Sigmoid colon (tissue), 7 donors: ENCODE measurements around the gene TMC1. TPM values are rescaled to one million over a fixed set of nuclear protein-coding genes. Genes with fewer than 3 reads are reported as not detected.

Experiments
- DNase-seq: peaks from one replicate; pipeline ENCODE4 v3.0.0-alpha.2; 2019
- H3K27ac ChIP-seq, 4 donors: fragments of 200-600 bp; sonication (generic); one replicate each; pipeline ENCODE4 v1.5.1; 2016 to 2019; ENCODE audit warnings: mild to moderate bottlenecking in 1 of 4
- H3K27me3 ChIP-seq, 3 donors: fragments of 200-600 bp; sonication (generic); one replicate each; pipeline ENCODE4 v1.5.1; 2019; ENCODE audit warnings: mild to moderate bottlenecking in 1 of 3
- H3K36me3 ChIP-seq, 4 donors: fragments of 200-600 bp; sonication (generic); one replicate each; pipeline ENCODE4 v1.5.1; 2016 to 2019
- H3K4me1 ChIP-seq, 4 donors: fragments of 200-600 bp; sonication (generic); one replicate each; pipeline ENCODE4 v1.5.1; 2017 to 2019
- H3K4me3 ChIP-seq, 4 donors: fragments of 200-600 bp; sonication (generic); one replicate each; pipeline ENCODE4 v1.5.1; 2017 to 2019; ENCODE audit warnings: mild to moderate bottlenecking in 2 of 4, moderate library complexity in 1 of 4
- H3K9me3 ChIP-seq, 4 donors: fragments of 200-600 bp in 3 of 4; sonication (generic) in 3 of 4; one replicate each; pipeline versions ENCODE4 v1.5.1 to v1.6.1; 2013 to 2019
- CTCF ChIP-seq, 4 experiments: fragments of 450-650 bp in 3 of 4; fragments of 200-600 bp in 1 of 4; IDR thresholded peaks; one replicate each; pipeline ENCODE4 v1.5.1; 2016 to 2019; ENCODE audit warnings: antibody characterized with exemption in 4 of 4, mild to moderate bottlenecking in 3 of 4, moderate library complexity in 2 of 4
- EP300 ChIP-seq, 4 donors: sonication (generic); formaldehyde crosslinking; IDR thresholded peaks; one replicate each; pipeline ENCODE4 v1.6.1; 2017; ENCODE audit warnings: antibody characterized with exemption in 4 of 4
- POLR2A ChIP-seq, 2 donors: fragments of 450-650 bp; IDR thresholded peaks; one replicate each; pipeline ENCODE4 v1.6.1; 2016; ENCODE audit warnings: antibody characterized with exemption in 2 of 2, mild to moderate bottlenecking in 2 of 2, moderate library complexity in 2 of 2
- POLR2AphosphoS5 ChIP-seq, 4 donors: sonication (generic); formaldehyde crosslinking; IDR thresholded peaks; one replicate each; pipeline ENCODE4 v1.6.1; 2017; ENCODE audit warnings: antibody characterized with exemption in 4 of 4
- whole genome bisulfite sequencing, 2 donors: extraction: QIAGEN DNeasy Blood & Tissue Kit; methylation state at CpG; one replicate each; pipeline ENCODE4 v1.1.7; 2013; 5-methylcytosine and 5-hydroxymethylcytosine counted together
- intact Hi-C: fragments of 100-400 bp; cut with DNase I; formaldehyde crosslinking; loops from one replicate; pipeline ENCODE4 v1.15.1; 2023
- polyA plus RNA-seq, 3 donors: library from polyadenylated mRNA; stranded (reverse); fragments of 200-250 nt; gene quantifications; one replicate each; pipeline ENCODE4 v1.2.3, GENCODE V29; 2013
- total RNA-seq, 4 donors: library from RNA; depleted of rRNA; stranded (reverse); fragments of >200 nt; gene quantifications; one replicate each; pipeline ENCODE4 v1.1.0, GENCODE V29; 2016
- donor health status: healthy with polysubstance abuse.
- donor health status: Bipolar disorder and iron deficiency.
- donor health status: healthy.

TMC1 gene
- total and polyA plus RNA-seq, 7 donors = under 0.01 to 1.5 (median 0.51) TPM; not detected in 4

- no peak for DNase-seq
- no peaks in the 10 kb centered on the region for H3K27me3 ChIP-seq
- 89 to 93% methylated on average over 2 of the region's 2 CpGs for WGBS, 2 donors
- H3K9me3 ChIP-seq = no peaks in the 10 kb centered on the region
- TF ChIP-seq POLR2AphosphoS5 (IDR thresholded peaks at IDR 0.05) (no peak), EP300 (IDR thresholded peaks at IDR 0.05) (no peak), POLR2A (IDR thresholded peaks at IDR 0.05) (no peak)
- no peaks in the 10 kb centered on the region for H3K36me3 ChIP-seq
- H3K27ac ChIP-seq = peak overlapping the region in 1 of 4 donors; percentile 72
- H3K4me3 ChIP-seq = no peak overlapping the region
- intact Hi-C loops = loop anchor here (5.0 kb wide), 3 partner anchors 78 to 208 kb away; partner anchors contain the start of gene ALDH1A1
- peaks cover 0 to 46% (median 33%) of the 10 kb centered on the region in 4 donors for H3K4me1 ChIP-seq
Measured at GRCh38 chr9:72874344-72874743, 352.9 kb downstream of the TMC1 start.

- intact Hi-C loops = no loop called here
- TF ChIP-seq POLR2A (IDR thresholded peaks at IDR 0.05) (no peak), EP300 (IDR thresholded peaks at IDR 0.05) (no peak), POLR2AphosphoS5 (IDR thresholded peaks at IDR 0.05) (no peak), CTCF (IDR thresholded peaks at IDR 0.05) (no peak)
- Histone ChIP-seq H3K27ac (no peak overlapping the region), H3K36me3 (no peaks in the 10 kb centered on the region), H3K27me3 (no peaks in the 10 kb centered on the region), H3K9me3 (no peaks in the 10 kb centered on the region), H3K4me3 (no peak overlapping the region), H3K4me1 (peaks cover 0 to 46% (median 33%) of the 10 kb centered on the region in 4 donors)
- DNase-seq = no peak
Measured at GRCh38 chr9:72875221-72875620, 353.8 kb downstream of the TMC1 start.

- intact Hi-C loops = no loop called here
- Histone ChIP-seq H3K4me1 (peaks cover 0 to 20% (median 17%) of the 10 kb centered on the region in 4 donors), H3K27ac (no peak overlapping the region), H3K36me3 (peaks cover 0 to 6% (median 0%) of the 10 kb centered on the region in 4 donors), H3K4me3 (no peak overlapping the region), H3K9me3 (no peaks in the 10 kb centered on the region), H3K27me3 (no peaks in the 10 kb centered on the region)
- WGBS, 2 donors = 74 to 90% methylated on average over 2 of the region's 2 CpGs
- DNase-seq = no peak
- TF ChIP-seq POLR2A (IDR thresholded peaks at IDR 0.05) (no peak), CTCF (IDR thresholded peaks at IDR 0.05) (no peak), EP300 (IDR thresholded peaks at IDR 0.05) (no peak), POLR2AphosphoS5 (IDR thresholded peaks at IDR 0.05) (no peak)
Measured at GRCh38 chr9:72880821-72881220, 359.4 kb downstream of the TMC1 start.

- no peaks in the 10 kb centered on the region for H3K27me3 ChIP-seq
- no peak overlapping the region for H3K4me3 ChIP-seq
- H3K4me1 ChIP-seq = peaks cover 0 to 20% (median 17%) of the 10 kb centered on the region in 4 donors
- peaks cover 0 to 6% (median 0%) of the 10 kb centered on the region in 4 donors for H3K36me3 ChIP-seq
- TF ChIP-seq POLR2AphosphoS5 (IDR thresholded peaks at IDR 0.05) = peak in 1 of 4 donors; percentile 19
- no peak for TF ChIP-seq POLR2A (IDR thresholded peaks at IDR 0.05)
- 81 to 88% methylated on average over 6 of the region's 6 CpGs for WGBS, 2 donors
- peak; percentile 79 for DNase-seq
- intact Hi-C loops = no loop called here
- H3K27ac ChIP-seq = peak overlapping the region in 3 of 4 donors; percentile 32 to 61 (median 55)
- no peaks in the 10 kb centered on the region for H3K9me3 ChIP-seq
Measured at GRCh38 chr9:72882117-72882775, 360.8 kb downstream of the TMC1 start.

- DNase-seq = no peak
- 22 to 60% methylated on average over 3 of the region's 3 CpGs for WGBS, 2 donors
- Histone ChIP-seq H3K27me3 (no peaks in the 10 kb centered on the region), H3K27ac (no peak overlapping the region), H3K4me1 (peaks cover 0 to 20% (median 17%) of the 10 kb centered on the region in 4 donors), H3K36me3 (peaks cover 0 to 14% (median 0%) of the 10 kb centered on the region in 4 donors), H3K4me3 (no peak overlapping the region), H3K9me3 (no peaks in the 10 kb centered on the region)
- TF ChIP-seq POLR2A (IDR thresholded peaks at IDR 0.05) = no peak
- no peak for TF ChIP-seq CTCF (IDR thresholded peaks at IDR 0.05)
- TF ChIP-seq POLR2AphosphoS5 (IDR thresholded peaks at IDR 0.05) = no peak
- no peak for TF ChIP-seq EP300 (IDR thresholded peaks at IDR 0.05)
- intact Hi-C loops = no loop called here
Measured at GRCh38 chr9:72883875-72884274, 362.5 kb downstream of the TMC1 start.
